Stimulated activated CD4-positive, alpha-beta T cell treated with anti-CD3 and anti-CD28 coated beads, Interleukin-1b, Interleukin-23, amount 100 ng/mL, for 1 hour (primary cell): Measurements from ENCODE around the gene IDNK.
"Not testable (repeated sequence)": the region's sequence is repeated elsewhere in the genome, so short reads cannot be mapped to it uniquely, and the experiment has no call there.

Source experiments
- DNase-seq, 2 donors: peaks; one replicate each; pipeline ENCODE4 v3.0.0-alpha.2; 2020; ENCODE audit warnings: low read depth in 2 of 2

Gene IDNK

GRCh38 chr9:83622939-83623678 is at the start of gene IDNK:
TSS of gene IDNK (plus strand) at chr9:83623143. CDS start at chr9:83623172, 29 bp downstream.
- peak in 1 of 2 donors; percentile 24 for DNase-seq

- no peak for DNase-seq
Measured at GRCh38 chr9:83574482-83574881, 48.5 kb upstream of the IDNK start.

GRCh38 chr9:83582029-83582428 is 40.9 kb upstream of the IDNK start:
- no peak for DNase-seq

GRCh38 chr9:83583151-83584014 is 39.6 kb upstream of the IDNK start:
- DNase-seq: peak in 1 of 2 donors; percentile 6

GRCh38 chr9:83584995-83585394 is 37.9 kb upstream of the IDNK start:
- no peak for DNase-seq

- DNase-seq: no peak
Measured at GRCh38 chr9:83588256-83588655, 34.7 kb upstream of the IDNK start.

GRCh38 chr9:83596899-83597504 is 25.9 kb upstream of the IDNK start:
- no peak for DNase-seq

- DNase-seq: no peak
Measured at GRCh38 chr9:83598487-83598886, 24.5 kb upstream of the IDNK start.

- no peak for DNase-seq
Measured at GRCh38 chr9:83599071-83599470, 23.9 kb upstream of the IDNK start.

GRCh38 chr9:83601463-83601862 is 21.5 kb upstream of the IDNK start:
- no peak for DNase-seq

- DNase-seq: not testable (repeated sequence)
Measured at GRCh38 chr9:83607620-83608019, 15.3 kb upstream of the IDNK start.

GRCh38 chr9:83613298-83613697 is 9.6 kb upstream of the IDNK start:
- DNase-seq: not testable (repeated sequence)

GRCh38 chr9:83617299-83617698 is 5.6 kb upstream of the IDNK start:
- DNase-seq: no peak

GRCh38 chr9:83620841-83621636 is 1.9 kb upstream of the IDNK start:
- DNase-seq: peak in 1 of 2 donors; percentile 24

- DNase-seq: no peak
Measured at GRCh38 chr9:83622433-83622938, 457 bp upstream of the IDNK start.

- no peak for DNase-seq
Measured at GRCh38 chr9:83623679-83624076, 735 bp downstream of the IDNK start.

GRCh38 chr9:83625178-83625577 is 2.2 kb downstream of the IDNK start:
- no peak for DNase-seq

GRCh38 chr9:83628540-83628939 is 5.6 kb downstream of the IDNK start:
- no peak for DNase-seq

GRCh38 chr9:83629433-83630104 is 6.6 kb downstream of the IDNK start:
- DNase-seq: no peak

- DNase-seq: no peak
Measured at GRCh38 chr9:83630938-83631457, 8.1 kb downstream of the IDNK start.

GRCh38 chr9:83633255-83633654 is 10.3 kb downstream of the IDNK start:
- DNase-seq: no peak
